ENCODE measurements around the gene OSMR.
A peak's percentile ranks its signal among the peaks of the same experiment; 100 is the strongest.

The OSMR gene

GRCh38 chr5:38871790-38872551, 26.2 kb downstream of the OSMR start:
- peak; percentile 64 for DNase-seq (ENCODE audit: low spot score)

DNA sequence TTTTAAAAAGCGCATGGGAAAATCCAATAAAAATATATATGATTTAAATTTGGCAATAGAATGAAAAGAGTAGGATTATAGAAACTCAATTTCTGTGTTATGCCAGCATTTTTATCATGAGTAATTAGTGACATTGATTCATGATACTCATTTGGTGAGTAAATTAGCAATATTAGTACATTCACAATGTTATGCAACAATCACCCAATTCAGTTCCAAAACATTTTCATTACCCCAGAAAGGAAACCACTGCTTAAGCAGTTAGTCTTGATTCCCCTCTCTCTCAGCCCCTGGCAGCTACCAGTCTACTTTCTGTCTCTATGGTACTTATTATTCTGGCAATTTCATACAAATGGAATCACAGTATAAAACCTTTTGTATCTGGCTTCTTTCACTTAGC, 27.0 kb downstream of the OSMR start:
- no peak for DNase-seq (ENCODE audit: low spot score)

DNA sequence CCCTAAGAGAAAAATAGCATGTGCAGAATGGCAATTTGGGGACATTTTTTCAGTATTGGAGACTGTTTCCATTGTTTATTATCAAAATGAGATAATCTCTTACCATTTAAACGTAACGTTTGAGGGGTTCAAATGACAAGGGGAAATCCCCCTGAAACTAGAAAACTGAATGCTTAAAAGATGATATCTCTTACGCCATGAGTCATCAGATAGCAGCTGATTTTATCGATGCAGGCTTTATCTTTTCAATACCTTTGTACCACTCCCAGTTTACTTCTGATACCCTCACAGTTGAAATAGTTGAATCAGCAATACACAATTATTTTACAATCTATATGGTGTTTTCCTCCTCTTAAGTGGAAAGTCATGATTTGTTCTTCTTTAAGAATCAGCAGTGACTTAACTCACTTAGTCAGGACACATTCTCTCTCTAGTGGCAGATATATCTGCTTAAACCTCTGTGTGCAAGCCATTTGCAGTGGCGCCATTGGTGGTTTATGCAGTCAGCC, 29.2 kb downstream of the OSMR start:
- no peak for DNase-seq (ENCODE audit: low spot score)

DNA sequence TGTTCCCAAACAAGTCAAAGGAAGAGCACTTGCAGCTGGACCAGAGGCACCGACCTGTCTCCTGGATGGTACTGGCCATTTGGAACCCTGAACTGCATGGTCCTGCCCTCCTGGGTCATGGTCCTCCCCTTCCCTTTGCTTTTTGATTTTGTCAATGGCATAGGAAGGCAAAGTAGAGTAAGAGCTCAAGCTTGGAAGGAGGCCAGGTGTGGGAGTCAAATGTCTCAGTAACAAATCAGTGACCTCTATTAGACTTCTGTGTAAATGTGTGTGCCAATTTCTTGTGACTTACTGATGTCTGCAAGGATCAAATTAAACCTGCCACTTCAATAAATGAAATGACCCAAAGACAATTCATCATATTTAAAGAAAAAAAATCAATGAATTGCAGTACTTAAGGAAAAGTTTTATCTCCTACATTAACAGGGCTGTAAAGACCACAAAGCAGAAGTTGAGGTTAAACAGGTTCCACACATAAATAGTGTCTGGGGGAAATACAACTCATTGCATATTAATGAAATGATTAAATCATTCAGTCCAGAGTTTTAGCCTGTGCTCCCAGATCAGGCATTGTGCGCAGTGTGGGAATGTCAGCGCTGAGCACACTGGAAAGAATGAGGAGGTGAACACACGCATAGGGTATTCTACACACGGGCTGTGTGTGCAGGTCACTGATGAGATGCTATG, 32.7 kb downstream of the OSMR start:
- no peak for DNase-seq (ENCODE audit: low spot score)

DNA sequence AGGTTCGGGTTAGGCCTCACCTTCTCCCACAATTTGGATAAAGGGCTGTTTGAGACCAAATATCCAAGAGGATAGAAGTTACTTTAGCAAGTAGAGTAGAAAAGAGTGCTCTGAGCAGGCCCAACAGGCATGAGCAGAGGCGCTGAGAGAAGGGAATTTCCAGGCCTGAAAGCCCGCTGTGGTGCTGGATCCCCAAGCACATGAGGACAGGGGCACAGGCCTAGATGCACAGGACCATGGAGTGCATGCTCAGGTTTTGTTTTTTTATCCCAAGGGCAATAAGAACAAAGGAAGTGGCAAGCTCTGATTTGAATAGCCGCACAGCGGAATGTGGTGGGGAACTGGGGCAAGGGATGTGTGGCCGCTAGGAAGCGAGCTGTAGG, 33.3 kb downstream of the OSMR start:
- DNase-seq (ENCODE audit: low spot score) = no peak

DNA sequence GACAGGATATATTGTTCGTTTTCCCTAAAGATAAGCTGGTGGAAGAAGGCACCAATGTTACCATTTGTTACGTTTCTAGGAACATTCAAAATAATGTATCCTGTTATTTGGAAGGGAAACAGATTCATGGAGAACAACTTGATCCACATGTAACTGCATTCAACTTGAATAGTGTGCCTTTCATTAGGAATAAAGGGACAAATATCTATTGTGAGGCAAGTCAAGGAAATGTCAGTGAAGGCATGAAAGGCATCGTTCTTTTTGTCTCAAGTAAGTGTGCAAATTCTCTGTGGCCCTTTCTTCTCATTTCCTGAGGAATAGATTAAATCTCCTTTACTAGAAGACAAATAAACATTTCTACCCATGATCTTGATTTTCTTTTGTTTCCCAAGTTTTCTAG, 38.0 kb downstream of the OSMR start:
- DNase-seq (ENCODE audit: low spot score) = no peak

DNA sequence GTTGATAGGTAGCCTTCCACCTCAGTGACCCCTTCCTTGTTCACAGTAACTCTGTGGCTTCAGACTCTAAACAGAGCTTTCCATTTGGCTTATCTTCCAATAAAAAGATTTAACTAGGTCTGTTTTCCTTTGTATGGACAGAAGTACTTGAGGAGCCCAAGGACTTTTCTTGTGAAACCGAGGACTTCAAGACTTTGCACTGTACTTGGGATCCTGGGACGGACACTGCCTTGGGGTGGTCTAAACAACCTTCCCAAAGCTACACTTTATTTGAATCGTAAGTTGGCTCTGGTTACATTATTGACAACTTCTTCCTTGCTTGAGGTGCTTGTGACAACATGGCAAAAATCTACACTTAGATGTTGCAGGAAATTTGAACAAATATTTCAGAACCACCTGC, 39.4 kb downstream of the OSMR start:
- no peak for DNase-seq (ENCODE audit: low spot score)

DNA sequence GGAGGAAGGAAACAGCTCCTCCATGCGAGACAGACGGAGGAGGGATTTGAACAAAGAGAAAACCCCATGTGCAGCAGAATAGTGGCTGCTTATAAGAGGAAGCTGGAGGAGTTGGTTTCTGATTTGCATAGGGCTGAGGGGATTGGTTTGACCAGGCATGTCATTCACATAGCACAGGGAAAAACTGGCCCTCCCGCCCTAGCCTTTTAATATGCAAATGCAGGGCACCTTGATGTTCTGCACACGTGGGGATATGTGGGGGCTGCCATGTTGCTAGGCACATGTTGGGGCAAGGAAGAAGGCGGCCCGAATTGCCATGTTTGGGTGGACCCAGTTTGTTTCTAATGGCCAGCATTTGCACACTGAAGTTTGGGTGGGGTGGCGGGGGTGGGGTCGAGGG, 42.2 kb downstream of the OSMR start:
- DNase-seq (ENCODE audit: low spot score) = no peak

DNA sequence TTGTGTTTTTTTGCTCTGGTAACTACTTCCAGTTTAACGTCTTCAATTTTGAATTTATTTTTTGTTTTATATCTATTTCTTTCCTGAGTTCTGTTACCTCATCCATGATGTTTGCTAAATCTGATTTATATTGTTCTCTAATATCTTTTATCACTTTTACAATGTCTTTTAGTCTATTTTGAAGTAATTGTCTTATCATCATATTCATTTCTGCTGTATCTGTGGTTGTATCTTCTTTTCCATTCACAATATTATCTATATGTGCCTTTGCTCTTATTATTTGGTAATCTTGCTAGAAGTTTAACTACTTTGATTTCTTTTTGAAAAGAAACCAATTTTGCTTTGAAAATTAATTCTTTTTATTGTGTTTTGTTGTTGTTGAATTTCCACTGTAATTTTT, 43.6 kb downstream of the OSMR start:
- DNase-seq (ENCODE audit: low spot score) = no peak

DNA sequence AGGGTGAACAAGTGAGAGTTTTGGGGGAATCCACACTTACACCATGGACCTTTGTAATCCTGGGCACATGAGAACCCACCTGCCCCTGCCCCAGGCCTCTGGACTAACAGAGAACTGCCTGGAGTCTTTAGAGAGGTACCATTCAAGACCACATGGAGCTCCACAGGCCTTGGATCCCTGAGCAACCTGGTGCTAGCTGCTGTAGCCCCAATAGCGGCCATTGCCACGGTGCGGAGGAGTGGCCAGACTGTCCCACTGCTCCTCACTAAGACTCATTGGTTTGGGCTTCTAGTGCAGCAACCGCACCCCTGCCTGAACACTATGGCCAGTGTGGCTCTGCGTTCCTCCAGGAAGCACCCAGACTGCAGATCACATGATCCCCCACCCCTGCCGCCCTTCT, 45.8 kb downstream of the OSMR start:
- DNase-seq (ENCODE audit: low spot score) = no peak

- no peak for DNase-seq (ENCODE audit: low spot score)
Observed at GRCh38 chr5:38892363-38892762, 46.6 kb downstream of the OSMR start.

DNA sequence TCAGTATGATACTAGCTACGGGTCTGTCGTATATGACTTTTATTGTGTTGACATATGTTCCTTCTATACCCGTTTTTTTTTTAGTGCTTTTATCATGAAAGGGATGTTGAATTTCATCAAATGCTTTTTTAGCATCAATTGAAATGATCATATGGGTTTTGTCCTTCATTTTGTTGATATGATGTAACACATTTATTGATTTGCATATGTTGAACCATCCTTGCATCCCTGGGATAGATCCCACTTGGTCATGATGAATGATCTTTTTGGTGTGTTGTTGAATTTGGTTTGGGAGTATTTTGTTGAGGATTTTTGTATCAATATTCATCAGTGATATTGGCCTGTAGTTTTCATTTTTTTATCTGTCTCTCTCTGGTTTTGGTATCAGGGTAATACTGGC, 50.9 kb downstream of the OSMR start:
- DNase-seq (ENCODE audit: low spot score) = no peak

- no peak for DNase-seq (ENCODE audit: low spot score)
Observed at GRCh38 chr5:38899936-38900335, 54.1 kb downstream of the OSMR start.

- DNase-seq (ENCODE audit: low spot score) = no peak
Observed at GRCh38 chr5:38905516-38905915, 59.7 kb downstream of the OSMR start.

- DNase-seq (ENCODE audit: low spot score) = no peak
Observed at GRCh38 chr5:38906503-38906902, 60.7 kb downstream of the OSMR start.

- no peak for DNase-seq (ENCODE audit: low spot score)
Observed at GRCh38 chr5:38911933-38912332, 66.1 kb downstream of the OSMR start.

DNA sequence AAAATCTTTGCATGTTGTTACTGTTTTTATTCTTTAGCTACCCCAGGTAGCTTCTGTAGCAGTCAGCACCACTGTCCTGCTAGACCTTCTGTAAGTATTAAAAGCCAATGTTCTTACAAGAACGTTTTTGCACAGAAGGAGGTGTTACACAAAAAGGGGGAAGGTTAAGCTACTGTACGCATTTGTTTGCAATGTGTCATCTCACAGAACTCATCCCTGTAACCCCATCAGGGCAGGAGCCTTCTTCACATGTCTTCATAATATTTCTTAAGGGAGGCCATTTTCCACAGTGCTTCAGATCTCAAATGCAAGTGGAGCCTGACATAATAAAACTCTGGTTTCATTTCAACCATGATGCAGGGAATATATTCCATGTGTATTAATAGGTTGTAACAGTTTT, 67.9 kb downstream of the OSMR start:
- DNase-seq (ENCODE audit: low spot score) = no peak

DNA sequence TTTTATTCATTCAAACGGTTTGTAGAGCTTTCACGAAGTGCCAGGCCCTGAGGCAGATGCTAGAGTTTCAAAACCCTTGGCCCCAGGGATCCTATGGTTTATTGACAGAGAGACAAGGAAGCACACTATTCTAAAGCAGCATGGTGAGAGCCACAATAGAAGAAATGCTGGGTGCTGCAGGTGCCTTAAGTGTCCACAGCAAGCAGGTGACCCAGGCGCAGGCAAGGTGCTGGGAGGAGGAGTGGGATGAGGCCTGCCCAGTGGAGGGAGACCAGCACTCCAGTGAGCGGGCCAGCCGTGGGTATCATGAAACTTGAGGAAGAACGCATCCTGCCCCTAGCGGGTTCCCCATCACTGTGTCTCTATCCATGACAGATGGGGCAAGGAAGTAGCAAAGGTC, 71.0 kb downstream of the OSMR start:
- no peak for DNase-seq (ENCODE audit: low spot score)

DNA sequence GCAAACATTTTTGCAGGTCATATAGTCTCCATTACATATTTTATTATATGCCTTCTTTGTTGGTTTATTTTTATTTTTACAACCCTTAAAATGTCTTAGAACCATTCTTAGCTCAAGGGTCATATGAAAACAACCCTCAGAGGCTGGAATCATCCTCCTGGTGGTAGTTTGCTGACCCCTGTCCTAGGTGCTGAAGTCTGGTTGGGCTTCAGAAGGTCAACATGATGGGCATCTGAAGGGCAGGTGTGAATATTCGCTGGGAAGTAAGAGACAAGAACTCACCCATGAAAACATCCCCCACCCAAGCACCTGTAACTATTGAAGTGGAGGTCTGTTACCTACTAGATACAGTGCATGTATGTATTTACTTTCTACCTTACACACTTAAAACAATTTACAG, 75.4 kb downstream of the OSMR start:
- DNase-seq (ENCODE audit: low spot score) = no peak

- DNase-seq (ENCODE audit: low spot score) = peak; percentile 20
Observed at GRCh38 chr5:38922199-38922598, 76.4 kb downstream of the OSMR start.

DNA sequence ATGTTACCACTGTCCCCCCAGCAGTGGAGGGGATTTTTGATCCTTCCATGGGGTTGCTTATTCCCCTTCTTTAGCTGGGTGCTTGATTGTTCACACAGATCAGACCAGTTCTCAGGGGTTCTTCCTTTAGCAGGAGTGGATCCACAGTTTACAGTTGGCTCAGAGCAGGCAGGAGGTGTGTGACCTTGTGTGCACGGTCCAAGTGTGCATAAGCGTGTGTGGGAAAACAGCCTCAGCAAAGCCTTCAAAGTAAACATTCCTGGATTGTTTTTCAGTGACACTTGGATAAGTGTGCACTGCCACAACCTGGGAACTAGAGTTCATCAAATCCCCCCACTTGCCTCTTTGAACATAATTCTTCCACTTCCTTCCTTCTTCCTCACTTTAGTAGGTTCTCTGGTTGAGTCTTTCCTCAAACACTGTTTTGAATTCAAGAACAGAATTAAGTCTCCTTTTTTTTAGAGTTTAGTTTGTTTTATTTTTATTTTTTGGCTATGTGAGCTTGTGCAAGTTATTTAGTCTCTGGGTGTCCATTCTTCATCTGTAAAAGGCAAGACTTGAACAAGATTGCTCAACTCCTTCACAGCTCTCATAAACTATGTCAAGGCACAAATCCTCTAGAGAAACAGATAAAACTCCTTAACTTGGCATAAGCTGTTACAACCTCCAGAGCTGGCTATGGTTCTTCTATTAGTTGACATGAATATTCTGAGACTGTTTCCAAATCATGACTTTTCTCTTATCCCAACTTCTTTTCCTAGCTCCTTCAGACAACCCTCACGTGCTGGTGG, 78.0 kb downstream of the OSMR start:
- no peak for DNase-seq (ENCODE audit: low spot score)

- DNase-seq (ENCODE audit: low spot score) = no peak
Observed at GRCh38 chr5:38925154-38925925, 79.5 kb downstream of the OSMR start.

Measured in LoVo (cell line).